ENCODE measurements around the gene MTUS2. TPM values are rescaled to one million over a fixed set of nuclear protein-coding genes. Genes with fewer than 3 reads are reported as not detected.

Gene MTUS2
- total and polyA plus RNA-seq, 2 donors (not counting 3 experiments of a cell fraction or from before 2014, with no cell fraction given) = not detected

DNA sequence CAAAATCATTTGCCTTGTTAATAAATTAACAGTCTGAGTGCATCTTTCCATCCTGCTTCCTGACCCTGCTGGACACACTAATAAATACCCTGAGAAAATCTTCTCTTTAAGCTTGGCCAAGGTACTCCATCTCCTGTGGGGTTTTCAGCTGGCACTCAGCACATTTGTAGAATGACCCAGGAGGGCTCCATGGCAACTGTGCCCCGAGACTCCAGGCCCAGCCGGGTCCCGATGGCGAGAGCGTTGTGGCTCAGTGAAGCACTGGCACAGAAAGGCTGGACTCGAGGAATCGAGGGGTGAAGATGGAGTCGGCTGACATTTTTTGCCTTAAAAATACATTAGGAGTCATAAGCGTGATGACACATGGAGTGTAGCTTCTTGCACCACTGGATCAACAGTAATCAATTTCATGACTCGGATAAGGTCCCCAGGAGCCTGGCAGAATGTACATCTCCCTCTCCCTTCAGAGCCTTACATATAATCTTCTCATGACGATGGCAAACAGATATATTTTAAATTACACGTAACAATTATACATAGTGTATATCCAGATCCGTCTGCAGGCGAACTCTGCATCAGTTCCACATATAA lies 690.0 kb downstream of the MTUS2 start:
- no peaks in the 10 kb centered on the region for H4K20me1 ChIP-seq (replicated peaks; ENCODE audit: control insufficient read depth, extremely low read depth, insufficient read depth, low read length)
- TF ChIP-seq, protein P1, sequence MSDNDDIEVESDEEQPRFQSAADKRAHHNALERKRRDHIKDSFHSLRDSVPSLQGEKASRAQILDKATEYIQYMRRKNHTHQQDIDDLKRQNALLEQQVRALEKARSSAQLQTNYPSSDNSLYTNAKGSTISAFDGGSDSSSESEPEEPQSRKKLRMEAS (IDR thresholded peaks at IDR 0.05; ENCODE audit: insufficient read depth, insufficient read length) = no peak
- no peak for TF ChIP-seq POLR2A (IDR thresholded peaks at IDR 0.05; ENCODE audit: low read depth, low read length)
- TF ChIP-seq MYC (IDR thresholded peaks at IDR 0.05; ENCODE audit: low read depth, low read length) = no peak
- TF ChIP-seq, protein P2, sequence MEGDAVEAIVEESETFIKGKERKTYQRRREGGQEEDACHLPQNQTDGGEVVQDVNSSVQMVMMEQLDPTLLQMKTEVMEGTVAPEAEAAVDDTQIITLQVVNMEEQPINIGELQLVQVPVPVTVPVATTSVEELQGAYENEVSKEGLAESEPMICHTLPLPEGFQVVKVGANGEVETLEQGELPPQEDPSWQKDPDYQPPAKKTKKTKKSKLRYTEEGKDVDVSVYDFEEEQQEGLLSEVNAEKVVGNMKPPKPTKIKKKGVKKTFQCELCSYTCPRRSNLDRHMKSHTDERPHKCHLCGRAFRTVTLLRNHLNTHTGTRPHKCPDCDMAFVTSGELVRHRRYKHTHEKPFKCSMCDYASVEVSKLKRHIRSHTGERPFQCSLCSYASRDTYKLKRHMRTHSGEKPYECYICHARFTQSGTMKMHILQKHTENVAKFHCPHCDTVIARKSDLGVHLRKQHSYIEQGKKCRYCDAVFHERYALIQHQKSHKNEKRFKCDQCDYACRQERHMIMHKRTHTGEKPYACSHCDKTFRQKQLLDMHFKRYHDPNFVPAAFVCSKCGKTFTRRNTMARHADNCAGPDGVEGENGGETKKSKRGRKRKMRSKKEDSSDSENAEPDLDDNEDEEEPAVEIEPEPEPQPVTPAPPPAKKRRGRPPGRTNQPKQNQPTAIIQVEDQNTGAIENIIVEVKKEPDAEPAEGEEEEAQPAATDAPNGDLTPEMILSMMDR (IDR thresholded peaks at IDR 0.05; ENCODE audit: extremely low read depth in 1 of 2, insufficient read depth in 1 of 2, low read depth in 1 of 2, low read length in 2 of 2) = no peak
- no peak for TF ChIP-seq JUN (IDR thresholded peaks at IDR 0.05; ENCODE audit: borderline replicate concordance, insufficient read depth, insufficient read length, low read depth)
- no peak for TF ChIP-seq EZH2 (IDR thresholded peaks at IDR 0.05; ENCODE audit: borderline replicate concordance, low read depth, low read length, severe bottlenecking)
- intact Hi-C loops (cut with micrococcal nuclease) = no loop called here
- no peaks in the 10 kb centered on the region for H3K79me2 ChIP-seq (ENCODE audit: control insufficient read depth, insufficient read depth, low read length)
- peaks cover 0 to 2% of the 10 kb centered on the region in 2 experiments for H3K36me3 ChIP-seq (ENCODE audit: control insufficient read depth in 2 of 2, extremely low read depth in 1 of 2, insufficient read depth in 2 of 2, low read length in 2 of 2)
- BruUV-seq (replicated peaks) = no TSS peak
- H2AFZ ChIP-seq (ENCODE audit: low read depth, low read length) = no peak overlapping the region
- no peak overlapping the region for H3K4me2 ChIP-seq (ENCODE audit: insufficient read depth, low read length)
- POLR2A ChIA-PET = no interaction called here
- no peak overlapping the region for H3K27ac ChIP-seq (ENCODE audit: insufficient read depth, low read depth, low read length)
- FAIRE-seq (no peak), DNase-seq (ENCODE audit: low read depth, low spot score) (no peak)
- H3K9me1 ChIP-seq (replicated peaks; ENCODE audit: control insufficient read depth, extremely low read depth, insufficient read depth, low read length) = no peaks in the 10 kb centered on the region
- peaks cover 6% of the 10 kb centered on the region for H3K4me1 ChIP-seq (ENCODE audit: control insufficient read depth, extremely low read depth, insufficient read depth, low read length)
- no peak overlapping the region for H3K4me3 ChIP-seq (replicated peaks in 1 of 3; ENCODE audit: insufficient read depth in 1 of 3, low read depth in 1 of 3, low read length in 3 of 3)
- no peak overlapping the region for H3K9ac ChIP-seq (replicated peaks; ENCODE audit: extremely low read depth, insufficient read depth, low read length)
- H3K9me3 ChIP-seq (replicated peaks; ENCODE audit: control insufficient read depth, insufficient read depth, low read length) = no peaks in the 10 kb centered on the region
- CTCF ChIA-PET = interaction anchor here (0.8 to 10.8 kb wide), 4 partner anchors 38 to 605 kb away, joined by 3 to 301 read pairs (median 10); partner anchors contain the start of gene SLC7A1
- dilution Hi-C loops (cut with MboI; ENCODE audit: extremely low pct_ligation_motif_present, low sequenced_read_pairs) = no loop called here
- H3K27me3 ChIP-seq (ENCODE audit: control insufficient read depth in 2 of 2, insufficient read depth in 2 of 2, low read length in 2 of 2) = no peaks in the 10 kb centered on the region
